ENCODE results near the gene B3GNT7.

DNA sequence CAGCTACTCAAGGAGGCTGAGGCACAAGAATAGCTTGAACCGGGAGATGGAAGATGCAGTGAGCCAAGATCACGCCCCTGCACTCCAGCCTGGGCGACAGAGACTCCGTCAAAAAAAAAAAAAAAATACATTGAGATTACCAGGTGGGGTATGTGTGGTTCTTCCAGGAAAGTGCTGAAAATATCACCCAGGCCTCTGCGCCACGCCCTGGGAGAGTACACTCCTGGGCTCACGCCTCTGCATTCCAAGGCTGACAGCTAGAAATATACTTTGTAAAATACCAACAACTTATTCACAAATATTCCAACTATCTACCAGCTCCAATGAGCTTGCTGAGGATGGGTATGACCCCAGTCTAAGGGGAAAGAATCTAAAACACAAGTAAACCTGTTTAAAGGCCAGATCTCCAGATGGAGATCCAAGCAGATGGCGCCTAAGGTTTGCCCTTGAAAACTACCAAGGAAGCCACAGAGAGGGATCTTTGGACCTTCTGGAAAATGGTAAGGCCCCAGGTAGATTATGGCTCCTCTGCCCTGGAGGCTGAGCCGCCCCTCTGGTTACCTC lies 21.6 kb upstream of the B3GNT7 start:
- TF ChIP-seq EZH2 (IDR thresholded peaks at IDR 0.05) (no peak), EZH2phosphoT487 (IDR thresholded peaks at IDR 0.05) (no peak)
- TF ChIP-seq, protein P1, sequence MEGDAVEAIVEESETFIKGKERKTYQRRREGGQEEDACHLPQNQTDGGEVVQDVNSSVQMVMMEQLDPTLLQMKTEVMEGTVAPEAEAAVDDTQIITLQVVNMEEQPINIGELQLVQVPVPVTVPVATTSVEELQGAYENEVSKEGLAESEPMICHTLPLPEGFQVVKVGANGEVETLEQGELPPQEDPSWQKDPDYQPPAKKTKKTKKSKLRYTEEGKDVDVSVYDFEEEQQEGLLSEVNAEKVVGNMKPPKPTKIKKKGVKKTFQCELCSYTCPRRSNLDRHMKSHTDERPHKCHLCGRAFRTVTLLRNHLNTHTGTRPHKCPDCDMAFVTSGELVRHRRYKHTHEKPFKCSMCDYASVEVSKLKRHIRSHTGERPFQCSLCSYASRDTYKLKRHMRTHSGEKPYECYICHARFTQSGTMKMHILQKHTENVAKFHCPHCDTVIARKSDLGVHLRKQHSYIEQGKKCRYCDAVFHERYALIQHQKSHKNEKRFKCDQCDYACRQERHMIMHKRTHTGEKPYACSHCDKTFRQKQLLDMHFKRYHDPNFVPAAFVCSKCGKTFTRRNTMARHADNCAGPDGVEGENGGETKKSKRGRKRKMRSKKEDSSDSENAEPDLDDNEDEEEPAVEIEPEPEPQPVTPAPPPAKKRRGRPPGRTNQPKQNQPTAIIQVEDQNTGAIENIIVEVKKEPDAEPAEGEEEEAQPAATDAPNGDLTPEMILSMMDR (IDR thresholded peaks at IDR 0.05) = no peak

Data from neural progenitor cell (in vitro differentiated cells).